Vagina (tissue), 2 donors: ENCODE results near the gene FKBP11. TPM values are rescaled to one million over a fixed set of nuclear protein-coding genes. Genes with fewer than 3 reads are reported as not detected.

Experiments
- DNase-seq, 2 donors: peaks; one replicate each; pipeline ENCODE4 v3.0.0-alpha.2; 2017; ENCODE audit errors: extremely low spot score in 2 of 2
- H3K27ac ChIP-seq: fragments of 200-600 bp; sonication (generic); one replicate; pipeline ENCODE4 v1.5.1; 2019
- H3K27me3 ChIP-seq: fragments of 200-600 bp; sonication (generic); one replicate; pipeline ENCODE4 v1.5.1; 2019
- H3K36me3 ChIP-seq, 2 donors: fragments of 200-600 bp; sonication (generic); one replicate each; pipeline ENCODE4 v1.5.1; 2017 to 2019
- H3K4me1 ChIP-seq: fragments of 200-600 bp; sonication (generic); one replicate; pipeline ENCODE4 v1.5.1; 2019
- H3K4me3 ChIP-seq, 2 donors: fragments of 200-600 bp; sonication (generic); 1 replicate in 1 of 2; 2 replicates in 1 of 2; pipeline ENCODE4 v1.5.1; 2016 to 2019
- H3K9me3 ChIP-seq: fragments of 200-600 bp; sonication (generic); one replicate; pipeline ENCODE4 v1.5.1; 2019
- POLR2A ChIP-seq, 2 donors: fragments of 450-650 bp; IDR thresholded peaks; one replicate each; pipeline ENCODE4 v1.6.1; 2017; ENCODE audit warnings: antibody characterized with exemption in 2 of 2, mild to moderate bottlenecking in 2 of 2, moderate library complexity in 2 of 2
- POLR2AphosphoS5 ChIP-seq, 2 donors: sonication (generic); formaldehyde crosslinking; IDR thresholded peaks; one replicate each; pipeline ENCODE4 v1.9.0; 2017; ENCODE audit warnings: antibody characterized with exemption in 2 of 2, mild to moderate bottlenecking in 2 of 2, low read depth in 1 of 2; ENCODE audit not compliant: insufficient read depth in 1 of 2
- intact Hi-C: fragments of 100-400 bp; cut with DNase I; formaldehyde crosslinking; loops from one replicate; pipeline ENCODE4 v1.15.1; 2023
- total RNA-seq: library from RNA; depleted of rRNA; stranded (reverse); fragments of >200 nt; gene quantifications from one replicate; pipeline ENCODE4 v1.2.3, GENCODE V29; 2016
- TF ChIP-seq, protein P1 (sequence below), 3 experiments: fragments of 450-650 bp in 2 of 3; fragments of 200-600 bp in 1 of 3; sonication (generic) in 1 of 3; IDR thresholded peaks; one replicate each; pipeline ENCODE4 v1.5.1; 2017 to 2019; ENCODE audit warnings: antibody characterized with exemption in 3 of 3, mild to moderate bottlenecking in 2 of 3, moderate library complexity in 2 of 3

The FKBP11 gene
- total RNA-seq, 1 donor from 2014 or later: 16.9 TPM

DNA sequence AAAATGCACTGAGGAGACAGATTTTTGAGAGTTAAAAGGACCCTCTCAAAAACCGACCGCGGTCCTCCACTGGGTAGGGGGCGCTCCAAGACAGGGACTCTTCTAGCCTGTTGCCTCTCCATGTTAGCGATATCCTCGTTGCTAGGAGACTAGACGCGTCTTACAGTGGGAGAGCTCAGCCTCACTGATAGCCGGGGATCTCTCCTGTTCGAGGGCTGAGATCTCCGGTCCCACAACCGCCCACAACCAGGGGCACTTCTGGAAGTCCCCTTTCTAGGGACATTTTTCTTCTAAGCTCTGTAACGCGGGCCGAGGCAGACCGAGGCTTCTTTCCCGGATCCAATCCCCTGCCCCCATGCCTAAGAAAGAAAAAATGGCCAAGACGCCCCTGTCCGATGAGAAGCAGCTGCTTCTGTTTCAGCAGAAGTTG is 21.3 kb downstream of the FKBP11 start:
- no peak overlapping the region for H3K27ac ChIP-seq
- H3K27me3 ChIP-seq: no peaks in the 10 kb centered on the region
- no peak for DNase-seq
- H3K4me1 ChIP-seq: peaks cover 11% of the 10 kb centered on the region
- H3K9me3 ChIP-seq: no peaks in the 10 kb centered on the region
- no peak for TF ChIP-seq POLR2A (IDR thresholded peaks at IDR 0.05)
- TF ChIP-seq, protein P1, sequence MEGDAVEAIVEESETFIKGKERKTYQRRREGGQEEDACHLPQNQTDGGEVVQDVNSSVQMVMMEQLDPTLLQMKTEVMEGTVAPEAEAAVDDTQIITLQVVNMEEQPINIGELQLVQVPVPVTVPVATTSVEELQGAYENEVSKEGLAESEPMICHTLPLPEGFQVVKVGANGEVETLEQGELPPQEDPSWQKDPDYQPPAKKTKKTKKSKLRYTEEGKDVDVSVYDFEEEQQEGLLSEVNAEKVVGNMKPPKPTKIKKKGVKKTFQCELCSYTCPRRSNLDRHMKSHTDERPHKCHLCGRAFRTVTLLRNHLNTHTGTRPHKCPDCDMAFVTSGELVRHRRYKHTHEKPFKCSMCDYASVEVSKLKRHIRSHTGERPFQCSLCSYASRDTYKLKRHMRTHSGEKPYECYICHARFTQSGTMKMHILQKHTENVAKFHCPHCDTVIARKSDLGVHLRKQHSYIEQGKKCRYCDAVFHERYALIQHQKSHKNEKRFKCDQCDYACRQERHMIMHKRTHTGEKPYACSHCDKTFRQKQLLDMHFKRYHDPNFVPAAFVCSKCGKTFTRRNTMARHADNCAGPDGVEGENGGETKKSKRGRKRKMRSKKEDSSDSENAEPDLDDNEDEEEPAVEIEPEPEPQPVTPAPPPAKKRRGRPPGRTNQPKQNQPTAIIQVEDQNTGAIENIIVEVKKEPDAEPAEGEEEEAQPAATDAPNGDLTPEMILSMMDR (IDR thresholded peaks at IDR 0.05): peak in 2 of 3 experiments; percentile 28 to 51
- TF ChIP-seq POLR2AphosphoS5 (IDR thresholded peaks at IDR 0.05; ENCODE audit: insufficient read depth in 1 of 2, low read depth in 1 of 2): no peak
- H3K4me3 ChIP-seq: peak overlapping the region; percentile 32 to 46
- H3K36me3 ChIP-seq: no peaks in the 10 kb centered on the region
- intact Hi-C loops: no loop called here

DNA sequence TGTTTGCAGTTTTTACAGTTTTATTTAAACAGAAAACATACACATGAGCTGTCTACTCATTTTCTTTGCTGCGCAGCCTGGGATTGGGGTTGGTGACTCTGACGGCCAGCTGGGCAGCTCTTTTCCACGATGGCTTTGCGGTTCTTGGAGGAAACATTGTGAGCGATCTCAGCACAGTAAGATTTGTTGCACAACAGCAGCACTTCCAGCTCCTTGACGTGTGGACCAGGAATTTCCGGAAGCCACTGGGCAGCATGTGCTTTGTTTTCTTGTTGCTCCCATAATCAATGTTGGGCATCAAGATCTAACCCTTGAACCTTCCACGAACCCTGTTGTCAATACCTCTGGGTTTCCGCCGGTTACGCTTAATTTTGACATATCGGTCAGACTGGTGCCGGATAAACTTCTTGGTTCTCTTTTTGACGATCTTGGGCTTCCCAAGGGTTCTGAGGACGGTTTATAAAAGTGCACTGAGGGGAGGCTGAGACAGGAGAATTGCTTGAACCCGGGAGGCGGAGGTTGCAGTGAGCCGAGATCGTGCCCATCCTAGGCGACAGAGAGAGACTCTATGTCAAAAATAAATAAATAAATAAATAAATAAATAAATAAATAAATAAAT is 21.8 kb downstream of the FKBP11 start:
- Histone ChIP-seq H3K36me3 (no peaks in the 10 kb centered on the region), H3K9me3 (no peaks in the 10 kb centered on the region), H3K27ac (no peak overlapping the region), H3K4me1 (peaks cover 11% of the 10 kb centered on the region), H3K4me3 (no peak overlapping the region), H3K27me3 (no peaks in the 10 kb centered on the region)
- intact Hi-C loops: no loop called here
- no peak for DNase-seq
- TF ChIP-seq POLR2A (IDR thresholded peaks at IDR 0.05) (no peak), POLR2AphosphoS5 (IDR thresholded peaks at IDR 0.05; ENCODE audit: insufficient read depth in 1 of 2, low read depth in 1 of 2) (no peak)
- TF ChIP-seq, protein P1 (IDR thresholded peaks at IDR 0.05): no peak

DNA sequence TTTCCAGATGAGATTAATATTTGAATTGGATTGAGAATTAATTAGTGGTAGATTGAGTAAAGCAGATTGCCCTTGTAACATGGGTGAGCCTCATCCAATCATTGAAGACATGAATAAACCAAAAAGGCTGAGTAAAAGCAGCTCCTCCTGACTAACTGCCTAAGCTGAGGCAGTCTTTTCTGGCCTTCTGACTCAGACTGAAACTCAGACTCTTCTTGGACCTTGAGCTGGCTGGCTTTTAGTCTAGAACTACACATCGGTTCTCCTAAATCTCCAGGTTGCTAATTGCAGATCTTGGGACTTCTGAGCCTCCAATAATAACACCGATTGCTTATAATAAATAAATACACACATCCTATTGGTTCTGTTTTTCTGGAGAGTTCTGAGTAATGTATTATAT is 24.0 kb downstream of the FKBP11 start:
- Histone ChIP-seq H3K4me3 (no peak overlapping the region), H3K4me1 (peaks cover 11% of the 10 kb centered on the region), H3K36me3 (no peaks in the 10 kb centered on the region), H3K27me3 (no peaks in the 10 kb centered on the region), H3K27ac (no peak overlapping the region), H3K9me3 (no peaks in the 10 kb centered on the region)
- intact Hi-C loops: no loop called here
- TF ChIP-seq POLR2AphosphoS5 (IDR thresholded peaks at IDR 0.05; ENCODE audit: insufficient read depth in 1 of 2, low read depth in 1 of 2) (no peak), POLR2A (IDR thresholded peaks at IDR 0.05) (no peak)
- DNase-seq: no peak

DNA sequence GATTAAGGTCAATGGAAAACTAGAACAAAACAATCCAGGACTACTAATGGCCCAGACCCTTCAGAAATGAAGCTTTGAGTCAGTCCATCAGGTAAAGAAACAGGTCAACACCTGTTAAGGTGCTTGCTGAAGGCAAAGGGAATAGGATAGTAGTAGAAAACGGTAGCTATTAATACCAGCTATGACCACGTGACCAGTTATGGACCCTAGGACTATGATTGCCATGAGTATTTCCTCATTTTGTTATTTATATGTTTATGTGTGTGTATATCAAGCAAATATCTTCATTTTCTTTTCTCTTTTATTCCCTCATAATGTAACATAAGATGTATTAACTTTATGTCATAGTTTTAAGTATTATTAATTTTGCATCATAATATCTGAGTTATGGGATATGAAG is 25.6 kb downstream of the FKBP11 start:
- Histone ChIP-seq H3K27me3 (no peaks in the 10 kb centered on the region), H3K9me3 (no peaks in the 10 kb centered on the region), H3K4me3 (no peak overlapping the region), H3K27ac (no peak overlapping the region), H3K4me1 (peaks cover 11% of the 10 kb centered on the region), H3K36me3 (no peaks in the 10 kb centered on the region)
- intact Hi-C loops: no loop called here
- TF ChIP-seq, protein P1 (IDR thresholded peaks at IDR 0.05): no peak
- TF ChIP-seq POLR2AphosphoS5 (IDR thresholded peaks at IDR 0.05; ENCODE audit: insufficient read depth in 1 of 2, low read depth in 1 of 2) (no peak), POLR2A (IDR thresholded peaks at IDR 0.05) (no peak)
- no peak for DNase-seq

DNA sequence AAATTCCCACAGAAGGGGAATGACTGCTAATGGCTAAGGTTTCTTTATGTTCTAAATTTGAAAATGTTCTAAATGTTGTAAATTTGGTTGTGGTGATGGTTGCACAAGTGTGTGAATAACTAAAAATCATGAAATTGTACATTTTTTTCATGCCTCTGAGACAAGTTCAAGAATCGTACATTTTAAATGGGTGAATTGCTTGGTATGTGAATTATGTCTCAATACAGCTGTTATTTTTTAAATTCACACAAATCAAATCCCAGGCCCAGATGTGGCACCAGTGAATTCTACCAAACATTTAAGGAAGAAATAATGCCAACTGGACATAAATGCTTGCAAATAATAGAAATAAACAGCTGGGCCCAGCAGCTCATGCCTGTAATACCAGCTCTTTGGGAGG is 31.0 kb downstream of the FKBP11 start:
- H3K4me1 ChIP-seq: peaks cover 11% of the 10 kb centered on the region
- no peak overlapping the region for H3K27ac ChIP-seq
- DNase-seq: no peak
- H3K9me3 ChIP-seq: no peaks in the 10 kb centered on the region
- H3K4me3 ChIP-seq: no peak overlapping the region
- intact Hi-C loops: no loop called here
- H3K27me3 ChIP-seq: no peaks in the 10 kb centered on the region
- no peaks in the 10 kb centered on the region for H3K36me3 ChIP-seq
- TF ChIP-seq POLR2AphosphoS5 (IDR thresholded peaks at IDR 0.05; ENCODE audit: insufficient read depth in 1 of 2, low read depth in 1 of 2) (no peak), POLR2A (IDR thresholded peaks at IDR 0.05) (no peak)
- TF ChIP-seq, protein P1 (IDR thresholded peaks at IDR 0.05): no peak
